HEK293 (cell line): ENCODE results near the gene FAM171A1.
A peak's percentile ranks its signal among the peaks of the same experiment; 100 is the strongest.

ENCODE experiments used
- CTCF ChIA-PET: fragments of 350-600 bp; formaldehyde crosslinking; extraction: SDS; loops from one replicate; lab custom pipeline; 2021; ENCODE audit warnings: antibody characterized with exemption; lab: Yijun Ruan, JAX
- POLR2A ChIA-PET: fragments of 300-600 bp; formaldehyde crosslinking; extraction: SDS; loops from one replicate; lab custom pipeline; 2020; ENCODE audit warnings: antibody characterized with exemption, inconsistent platforms; lab: Yijun Ruan, JAX
- H3K27ac ChIP-seq: fragments of 200-500 bp; sonication (Bioruptor generic); 2 replicates; pipeline ENCODE4 v1.5.1; 2014; ENCODE audit warnings: low read depth, low read length, control low read depth, inconsistent platforms; ENCODE audit errors: extremely low read depth
- H3K36me3 ChIP-seq, 2 experiments: fragments of 200-500 bp in 1 of 2; sonication (Bioruptor generic) in 1 of 2; 1 replicate in 1 of 2; 2 replicates in 1 of 2; pipeline ENCODE4 v1.5.1; 2014 to 2017; ENCODE audit warnings: inconsistent platforms in 2 of 2, low read length in 2 of 2; ENCODE audit not compliant: control insufficient read depth in 2 of 2, insufficient read depth in 1 of 2
- H3K4me1 ChIP-seq: fragments of 200-500 bp; sonication (Bioruptor generic); 2 replicates; pipeline ENCODE4 v1.5.1; 2014; ENCODE audit warnings: mild to moderate bottlenecking, low read length, inconsistent platforms; ENCODE audit not compliant: control insufficient read depth, insufficient read depth
- H3K4me3 ChIP-seq: 2 replicates; pipeline ENCODE4 v1.5.1; 2011; ENCODE audit warnings: low read depth, mild to moderate bottlenecking, control low read depth, low read length, moderate library complexity
- H3K9me3 ChIP-seq: fragments of 200-500 bp; sonication (Bioruptor generic); 2 replicates; pipeline ENCODE4 v1.5.1; 2014; ENCODE audit warnings: low read depth, low read length, inconsistent platforms; ENCODE audit not compliant: control insufficient read depth, insufficient read depth
- CTCF ChIP-seq: fragments of 450-650 bp; formaldehyde crosslinking; IDR thresholded peaks from 2 replicates; pipeline ENCODE4 v1.5.1; 2016; ENCODE audit warnings: missing biosample characterization, missing genetic modification characterization
- HOXA7 ChIP-seq: sonication (generic); formaldehyde crosslinking; IDR thresholded peaks from 2 replicates; pipeline ENCODE4 v1.8.1; 2022; ENCODE audit warnings: missing genetic modification reagents, borderline replicate concordance
- HOXC10 ChIP-seq: sonication (generic); formaldehyde crosslinking; IDR thresholded peaks from 2 replicates; pipeline ENCODE4 v1.8.1; 2023; ENCODE audit warnings: mild to moderate bottlenecking, missing genetic modification reagents
- REPIN1 ChIP-seq: fragments of 450-650 bp; formaldehyde crosslinking; IDR thresholded peaks from 2 replicates; pipeline ENCODE4 v1.5.1; 2017; ENCODE audit warnings: missing biosample characterization, missing genetic modification characterization, low read depth
- SALL2 ChIP-seq: fragments of 450-650 bp; formaldehyde crosslinking; IDR thresholded peaks from 2 replicates; pipeline ENCODE4 v1.5.0; 2017; ENCODE audit warnings: missing biosample characterization, mild to moderate bottlenecking, missing genetic modification characterization, borderline replicate concordance
- SP2 ChIP-seq: fragments of 450-650 bp; formaldehyde crosslinking; IDR thresholded peaks from 2 replicates; pipeline ENCODE4 v1.5.1; 2016; ENCODE audit warnings: missing biosample characterization, missing genetic modification characterization
- ZNF133 ChIP-seq: fragments of 450-650 bp; formaldehyde crosslinking; IDR thresholded peaks from 2 replicates; pipeline ENCODE4 v1.5.1; 2016; ENCODE audit warnings: missing biosample characterization, missing genetic modification characterization
- ZNF16 ChIP-seq: fragments of 450-650 bp; formaldehyde crosslinking; IDR thresholded peaks from 2 replicates; pipeline ENCODE4 v1.5.1; 2016; ENCODE audit warnings: low read depth, missing biosample characterization, missing genetic modification characterization
- ZNF2 ChIP-seq: fragments of 450-650 bp; formaldehyde crosslinking; IDR thresholded peaks from 2 replicates; pipeline ENCODE4 v1.5.1; 2016; ENCODE audit warnings: missing biosample characterization, missing genetic modification characterization
- ZNF214 ChIP-seq: fragments of 450-650 bp; formaldehyde crosslinking; IDR thresholded peaks from 2 replicates; pipeline ENCODE4 v1.5.1; 2017; ENCODE audit warnings: missing biosample characterization, mild to moderate bottlenecking, missing genetic modification characterization, borderline replicate concordance
- ZNF24 ChIP-seq: fragments of 450-650 bp; formaldehyde crosslinking; IDR thresholded peaks from 2 replicates; pipeline ENCODE4 v1.5.1; 2016; ENCODE audit warnings: missing biosample characterization, missing genetic modification characterization
- ZNF274 ChIP-seq, 2 experiments: fragments of 200-500 bp in 1 of 2; fragments of 450-650 bp in 1 of 2; sonication (Bioruptor generic) in 1 of 2; formaldehyde crosslinking in 1 of 2; IDR thresholded peaks; 2 replicates each; pipeline versions ENCODE4 v1.5.1 to v1.6.1; 2014 to 2016; ENCODE audit warnings: borderline replicate concordance in 1 of 2, inconsistent platforms in 1 of 2, low read length in 1 of 2, missing biosample characterization in 1 of 2, missing genetic modification characterization in 1 of 2
- ZNF416 ChIP-seq: fragments of 450-650 bp; formaldehyde crosslinking; IDR thresholded peaks from 2 replicates; pipeline ENCODE4 v1.5.1; 2016; ENCODE audit warnings: missing biosample characterization, missing genetic modification characterization
- ZNF544 ChIP-seq: fragments of 450-650 bp; formaldehyde crosslinking; IDR thresholded peaks from 2 replicates; pipeline ENCODE4 v1.5.0; 2017; ENCODE audit warnings: missing biosample characterization, missing genetic modification characterization
- ZNF548 ChIP-seq: fragments of 450-650 bp; formaldehyde crosslinking; IDR thresholded peaks from 2 replicates; pipeline ENCODE4 v1.5.1; 2016; ENCODE audit warnings: missing biosample characterization, missing genetic modification characterization
- ZNF555 ChIP-seq: fragments of 450-650 bp; formaldehyde crosslinking; conservative IDR thresholded peaks from 2 replicates; pipeline ENCODE4 v1.5.1; 2017; ENCODE audit warnings: missing biosample characterization, mild to moderate bottlenecking, missing genetic modification characterization, inconsistent platforms
- ZNF561 ChIP-seq: fragments of 450-650 bp; IDR thresholded peaks from 2 replicates; pipeline ENCODE4 v1.5.1; 2018; ENCODE audit warnings: missing biosample characterization, missing genetic modification characterization, borderline replicate concordance
- ZNF654 ChIP-seq: fragments of 450-650 bp; formaldehyde crosslinking; IDR thresholded peaks from 2 replicates; pipeline ENCODE4 v1.5.1; 2016; ENCODE audit warnings: low read depth, missing biosample characterization, missing genetic modification characterization
- ZSCAN18 ChIP-seq: fragments of 450-650 bp; formaldehyde crosslinking; IDR thresholded peaks from 2 replicates; pipeline ENCODE4 v1.5.1; 2016; ENCODE audit warnings: missing biosample characterization, missing genetic modification characterization
- TF ChIP-seq, protein P1 (sequence below): fragments of 450-650 bp; formaldehyde crosslinking; IDR thresholded peaks from 2 replicates; pipeline ENCODE4; 2016; ENCODE audit warnings: missing biosample characterization, missing genetic modification characterization
- TF ChIP-seq, protein P2 (sequence below): fragments of 450-650 bp; IDR thresholded peaks from 2 replicates; pipeline ENCODE4 v1.5.1; 2018; ENCODE audit warnings: missing biosample characterization, missing genetic modification characterization

The FAM171A1 gene

GRCh38 chr10:15262036-15262713 lies 108.9 kb downstream of the FAM171A1 start:
- Histone ChIP-seq H3K4me3 (no peak overlapping the region), H3K36me3 (peaks cover 0 to 6% of the 10 kb centered on the region in 2 experiments; a peak in 1 of 3 replicates), H3K4me1 (no peaks in the 10 kb centered on the region), H3K9me3 (no peaks in the 10 kb centered on the region)
- POLR2A ChIA-PET, result no interaction called here
- CTCF ChIA-PET, result interaction anchor here (0.8 to 1.0 kb wide), 4 partner anchors 10 to 51 kb away, joined by 3 to 4 read pairs (median 3); no protein-coding TSS in a partner anchor
- TF ChIP-seq CTCF (tag by site-specific recombination) (0 out of 2 replicates have a peak, but pooled peaks have one; percentile 43), ZNF274 (IDR thresholded peaks at IDR 0.05; ENCODE audit: low read length) (no peak), ZNF274 (tag by site-specific recombination; IDR thresholded peaks at IDR 0.05; ENCODE audit: borderline replicate concordance) (no peak), ZNF24 (tag by site-specific recombination) (no peak), ZNF548 (tag by site-specific recombination) (no peak), ZSCAN18 (tag by site-specific recombination) (no peak), ZNF654 (tag by site-specific recombination) (peak; percentile 34), REPIN1 (tag by site-specific recombination) (no peak), SALL2 (no peak)
- TF ChIP-seq, all 188 proteins: peak for 2
- no peak overlapping the region for H3K27ac ChIP-seq

GRCh38 chr10:15259136-15259535 lies 112.0 kb downstream of the FAM171A1 start:
- TF ChIP-seq ZNF16 (tag by site-specific recombination) (no peak), ZNF2 (tag by site-specific recombination) (no peak), HOXA7 (CRISPR knock-in tag) (no peak), ZNF555 (no peak), ZNF544 (tag by site-specific recombination) (no peak), ZNF416 (tag by site-specific recombination) (no peak), ZNF133 (tag by site-specific recombination) (no peak), ZNF214 (no peak), ZNF561 (tag by site-specific recombination) (no peak), ZSCAN18 (tag by site-specific recombination) (no peak), HOXC10 (CRISPR knock-in tag) (no peak), SP2 (tag by site-specific recombination) (no peak)
- TF ChIP-seq, protein P1, sequence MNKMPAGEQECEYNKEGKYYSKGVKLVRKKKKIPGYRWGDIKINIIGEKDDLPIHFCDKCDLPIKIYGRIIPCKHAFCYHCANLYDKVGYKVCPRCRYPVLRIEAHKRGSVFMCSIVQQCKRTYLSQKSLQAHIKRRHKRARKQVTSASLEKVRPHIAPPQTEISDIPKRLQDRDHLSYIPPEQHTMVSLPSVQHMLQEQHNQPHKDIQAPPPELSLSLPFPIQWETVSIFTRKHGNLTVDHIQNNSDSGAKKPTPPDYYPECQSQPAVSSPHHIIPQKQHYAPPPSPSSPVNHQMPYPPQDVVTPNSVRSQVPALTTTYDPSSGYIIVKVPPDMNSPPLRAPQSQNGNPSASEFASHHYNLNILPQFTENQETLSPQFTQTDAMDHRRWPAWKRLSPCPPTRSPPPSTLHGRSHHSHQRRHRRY (tag by site-specific recombination), result no peak
- TF ChIP-seq, protein P2, sequence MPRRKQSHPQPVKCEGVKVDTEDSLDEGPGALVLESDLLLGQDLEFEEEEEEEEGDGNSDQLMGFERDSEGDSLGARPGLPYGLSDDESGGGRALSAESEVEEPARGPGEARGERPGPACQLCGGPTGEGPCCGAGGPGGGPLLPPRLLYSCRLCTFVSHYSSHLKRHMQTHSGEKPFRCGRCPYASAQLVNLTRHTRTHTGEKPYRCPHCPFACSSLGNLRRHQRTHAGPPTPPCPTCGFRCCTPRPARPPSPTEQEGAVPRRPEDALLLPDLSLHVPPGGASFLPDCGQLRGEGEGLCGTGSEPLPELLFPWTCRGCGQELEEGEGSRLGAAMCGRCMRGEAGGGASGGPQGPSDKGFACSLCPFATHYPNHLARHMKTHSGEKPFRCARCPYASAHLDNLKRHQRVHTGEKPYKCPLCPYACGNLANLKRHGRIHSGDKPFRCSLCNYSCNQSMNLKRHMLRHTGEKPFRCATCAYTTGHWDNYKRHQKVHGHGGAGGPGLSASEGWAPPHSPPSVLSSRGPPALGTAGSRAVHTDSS, result no peak
- CTCF ChIA-PET, result no interaction called here
- Histone ChIP-seq H3K36me3 (no peaks in the 10 kb centered on the region), H3K27ac (no peak overlapping the region), H3K4me1 (no peaks in the 10 kb centered on the region), H3K9me3 (no peaks in the 10 kb centered on the region), H3K4me3 (no peak overlapping the region)
- POLR2A ChIA-PET, result no interaction called here
